Amniotic epithelial cell (primary cell): ENCODE data around the gene ATP1A1.

Experiments used
- DNase-seq: peaks from one replicate; pipeline ENCODE4 v3.0.0-alpha.2; 2010; ENCODE audit warnings: low read depth

ATP1A1 gene

GRCh38 chr1:116391185-116391584, 18.1 kb downstream of the ATP1A1 start:
- no peak for DNase-seq

DNA sequence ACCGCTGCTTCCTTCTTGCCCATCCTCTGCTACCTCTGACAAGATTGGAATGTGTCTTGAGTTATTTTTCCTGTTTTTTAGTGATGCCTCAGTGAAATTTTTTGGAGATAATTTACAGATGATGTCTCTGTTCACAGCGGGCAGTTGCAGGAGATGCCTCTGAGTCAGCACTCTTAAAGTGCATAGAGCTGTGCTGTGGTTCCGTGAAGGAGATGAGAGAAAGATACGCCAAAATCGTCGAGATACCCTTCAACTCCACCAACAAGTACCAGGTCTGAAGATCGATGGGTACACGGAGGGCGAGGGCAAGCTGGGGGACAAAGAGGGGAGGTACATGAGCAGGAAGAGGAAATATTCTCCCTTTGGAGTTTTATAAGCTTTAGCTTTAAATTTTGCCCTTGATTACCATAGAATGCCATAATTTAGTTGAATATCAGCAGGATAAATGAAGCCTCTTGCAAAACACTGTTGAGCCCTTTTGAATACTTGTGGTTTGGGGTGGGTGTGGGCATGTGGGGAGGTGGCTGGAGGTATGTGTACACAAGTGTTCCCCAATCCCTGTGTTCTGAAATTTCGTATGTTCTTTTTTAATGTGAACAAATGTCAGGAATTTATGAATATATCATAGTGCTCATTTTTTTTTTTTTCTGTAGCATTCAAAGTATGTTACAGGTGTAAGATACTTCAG, 19.8 kb downstream of the ATP1A1 start:
- peak; percentile 73 for DNase-seq

GRCh38 chr1:116393792-116394191, 20.7 kb downstream of the ATP1A1 start:
- DNase-seq = no peak

DNA sequence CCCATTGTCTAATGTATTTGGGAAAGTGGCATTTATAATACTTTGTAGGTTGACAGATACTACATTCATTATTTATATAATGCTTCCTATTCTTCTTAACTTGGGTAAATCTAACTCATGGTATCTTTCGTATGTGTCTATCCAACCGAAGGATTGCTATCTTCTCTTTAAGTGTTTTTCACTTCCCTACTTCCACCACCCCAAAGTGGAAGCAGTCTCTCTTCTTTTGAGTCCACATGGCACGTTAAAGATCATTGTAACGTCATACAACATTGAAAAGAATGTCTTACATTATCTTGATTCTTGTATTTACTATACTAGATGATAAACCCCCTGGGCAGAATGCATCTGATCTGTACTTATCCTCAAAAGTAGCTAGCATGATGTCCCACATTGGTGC, 21.2 kb downstream of the ATP1A1 start:
- no peak for DNase-seq

- no peak for DNase-seq
Observed at GRCh38 chr1:116396769-116397168, 23.7 kb downstream of the ATP1A1 start.

DNA sequence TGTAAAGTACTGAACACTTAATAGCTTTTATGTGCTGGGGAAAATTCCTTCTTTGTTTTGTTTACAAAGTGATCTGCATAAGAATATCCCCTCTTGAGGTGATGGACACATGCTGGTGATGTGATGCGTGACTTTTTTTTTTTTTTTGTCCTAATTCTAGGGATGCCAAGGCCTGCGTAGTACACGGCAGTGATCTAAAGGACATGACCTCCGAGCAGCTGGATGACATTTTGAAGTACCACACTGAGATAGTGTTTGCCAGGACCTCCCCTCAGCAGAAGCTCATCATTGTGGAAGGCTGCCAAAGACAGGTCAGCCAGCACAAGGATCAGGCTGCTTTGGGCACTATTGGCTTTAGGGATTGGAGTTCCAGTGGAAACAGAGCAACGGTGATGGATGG, 24.7 kb downstream of the ATP1A1 start:
- DNase-seq = no peak

- no peak for DNase-seq
Observed at GRCh38 chr1:116400780-116401179, 27.7 kb downstream of the ATP1A1 start.

- DNase-seq = peak; percentile 75
Observed at GRCh38 chr1:116401646-116402176, 28.7 kb downstream of the ATP1A1 start.

DNA sequence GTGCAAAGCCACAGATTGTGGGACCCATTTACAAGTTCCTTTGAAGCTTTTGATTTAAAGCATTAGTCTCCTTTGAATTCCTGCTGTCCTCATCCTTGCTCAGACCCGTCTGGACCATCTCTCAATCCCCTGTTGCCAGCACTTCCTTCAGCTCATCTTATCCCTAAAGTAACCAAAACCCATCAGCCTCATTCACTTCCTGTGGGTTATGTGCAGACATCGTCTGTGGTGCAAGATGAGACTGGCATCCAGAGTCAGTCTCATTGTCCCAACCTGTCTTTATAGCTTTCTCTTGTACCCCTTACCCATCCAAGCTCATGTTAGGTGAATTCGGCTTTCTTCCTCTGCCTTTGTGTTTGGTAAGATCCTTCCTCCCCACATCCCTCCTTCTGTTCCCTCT, 29.3 kb downstream of the ATP1A1 start:
- DNase-seq = no peak

- no peak for DNase-seq
Observed at GRCh38 chr1:116403496-116404136, 30.6 kb downstream of the ATP1A1 start.

- no peak for DNase-seq
Observed at GRCh38 chr1:116404699-116405098, 31.7 kb downstream of the ATP1A1 start.

DNA sequence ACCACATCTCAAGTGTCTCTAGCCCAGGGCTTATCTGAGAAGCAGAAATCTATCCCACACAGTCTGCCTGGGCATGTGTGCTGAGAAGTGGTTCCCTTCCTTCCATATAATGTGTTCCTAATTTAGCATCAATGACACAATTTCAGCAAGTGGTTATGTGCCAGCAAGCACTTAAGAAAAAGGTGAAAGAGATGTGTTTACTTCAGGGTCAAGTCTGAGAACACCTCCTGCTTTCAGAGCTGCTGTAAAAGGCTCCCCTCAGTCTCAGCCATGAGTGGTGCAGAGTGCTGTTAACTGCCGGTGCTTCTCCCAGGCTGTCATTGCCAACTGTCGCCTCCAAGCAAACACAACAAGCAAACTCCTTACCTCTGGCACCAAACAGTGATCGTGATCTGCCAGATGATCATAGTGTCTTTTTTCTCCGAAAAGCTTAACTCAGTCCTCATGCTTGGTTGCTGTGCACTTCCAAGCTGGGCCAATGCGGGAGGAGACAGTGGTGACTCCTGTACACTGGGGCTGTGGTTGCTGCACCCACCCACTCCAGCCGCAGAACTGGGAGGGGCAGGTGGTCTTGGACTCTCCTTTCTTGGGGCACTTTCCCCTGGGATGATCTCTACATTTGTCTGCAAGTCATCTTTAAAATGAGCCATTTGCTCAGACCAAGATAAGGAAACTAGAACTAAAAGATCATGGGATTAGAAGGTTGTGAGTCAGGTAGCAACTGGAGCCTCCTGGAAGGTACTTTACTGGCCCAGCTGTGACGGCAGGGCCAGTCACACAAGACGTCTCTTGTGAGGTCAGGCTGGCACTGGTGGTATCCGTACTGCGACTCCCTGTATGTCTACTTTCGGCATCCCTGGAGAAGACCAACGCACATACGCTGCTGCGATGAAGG, 32.4 kb downstream of the ATP1A1 start:
- no peak for DNase-seq

GRCh38 chr1:116407033-116407432, 34.0 kb downstream of the ATP1A1 start:
- no peak for DNase-seq

DNA sequence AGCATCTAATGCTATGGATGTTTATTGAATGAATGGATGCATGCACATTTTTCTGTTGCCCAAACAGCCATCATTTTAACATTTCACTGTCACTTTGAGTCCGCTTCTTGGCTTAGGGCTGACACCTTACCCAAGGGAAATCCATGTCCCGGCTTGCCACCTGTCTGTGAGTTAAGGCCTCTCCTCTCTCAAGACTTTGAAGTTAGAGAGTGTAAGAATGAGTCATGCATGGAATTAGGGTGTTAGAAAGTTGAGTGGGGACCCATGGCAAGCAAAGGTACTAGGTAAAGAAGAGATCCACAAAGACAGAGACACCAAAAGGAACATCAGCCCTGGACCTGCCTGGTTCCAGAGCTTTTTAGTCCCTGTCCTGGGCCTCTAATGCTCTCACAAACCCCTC, 35.1 kb downstream of the ATP1A1 start:
- no peak for DNase-seq

- no peak for DNase-seq
Observed at GRCh38 chr1:116408803-116409720, 36.0 kb downstream of the ATP1A1 start.

DNA sequence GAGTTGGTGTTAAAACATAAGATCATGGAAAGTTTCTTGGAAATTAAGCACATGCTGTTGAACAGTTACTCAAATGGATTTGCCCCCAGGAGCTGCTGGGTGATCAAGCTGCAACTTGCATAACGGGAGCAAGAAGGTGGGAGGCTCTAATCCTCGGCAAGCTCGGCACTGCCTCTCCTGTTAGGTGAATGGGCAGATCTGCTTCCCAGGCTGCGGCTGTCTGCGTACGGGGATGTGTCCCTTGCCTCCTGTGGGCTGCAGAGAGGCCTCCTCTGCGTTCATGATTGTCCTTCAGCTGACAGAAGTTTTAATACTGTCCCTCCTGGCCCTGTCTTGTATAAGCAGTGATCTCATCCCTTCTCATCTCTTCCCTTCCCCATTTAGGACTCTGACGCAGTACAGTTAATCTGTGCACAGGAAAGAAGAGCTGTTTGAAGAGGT, 36.7 kb downstream of the ATP1A1 start:
- no peak for DNase-seq

GRCh38 chr1:116411784-116412479, 38.9 kb downstream of the ATP1A1 start:
- no peak for DNase-seq

- no peak for DNase-seq
Observed at GRCh38 chr1:116412480-116412798, 39.4 kb downstream of the ATP1A1 start.

DNA sequence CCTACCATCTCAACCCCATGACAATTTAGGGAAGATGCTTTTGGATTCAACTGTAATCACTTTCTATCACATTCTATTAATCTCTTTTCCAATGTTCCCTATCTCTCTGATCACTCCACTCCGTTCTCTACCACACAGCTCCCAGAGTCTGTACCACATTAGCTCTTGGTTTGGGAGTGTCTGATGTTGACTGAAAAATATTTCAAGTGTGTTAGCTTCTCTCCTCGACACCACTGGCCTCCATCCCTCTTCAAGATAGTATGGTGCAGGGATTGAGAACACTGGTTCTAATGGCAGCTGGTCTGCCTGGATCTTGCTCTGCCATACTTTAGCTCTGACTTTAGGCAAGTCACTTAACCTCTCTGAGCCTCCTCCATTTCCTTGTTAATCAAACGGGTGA, 39.9 kb downstream of the ATP1A1 start:
- no peak for DNase-seq

GRCh38 chr1:116413414-116413813, 40.4 kb downstream of the ATP1A1 start:
- DNase-seq = no peak

DNA sequence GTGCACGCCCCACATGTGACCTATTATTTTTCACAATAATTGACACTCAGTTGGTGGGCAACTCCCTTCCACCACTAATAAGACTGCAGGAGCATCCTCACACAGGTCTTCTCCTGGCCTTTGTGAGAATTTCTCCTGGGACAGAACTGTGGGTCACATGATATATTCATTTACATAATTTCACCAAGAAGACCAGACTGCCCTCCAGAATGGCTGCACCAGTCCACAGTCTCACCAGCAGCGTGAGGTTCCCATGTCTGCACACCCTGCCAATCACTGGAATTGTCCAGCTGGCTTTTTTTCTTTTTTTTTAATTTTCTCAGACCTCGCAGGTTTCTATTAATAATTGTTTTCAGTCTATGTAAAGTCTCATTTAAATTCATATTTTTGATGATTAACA, 41.3 kb downstream of the ATP1A1 start:
- no peak for DNase-seq
